Lower leg skin (tissue), 4 donors: ENCODE data around the gene PIGL. TPM values are rescaled to one million over a fixed set of nuclear protein-coding genes. Genes with fewer than 3 reads are reported as not detected.

ENCODE experiments used
- DNase-seq, 2 donors: peaks; one replicate each; pipeline ENCODE4 v3.0.0-alpha.2; 2019; ENCODE audit warnings: low spot score in 2 of 2
- H3K4me3 ChIP-seq: fragments of 200-600 bp; sonication (generic); 2 replicates; pipeline ENCODE4 v1.5.1; 2017; ENCODE audit warnings: mild to moderate bottlenecking, low read depth; ENCODE audit not compliant: poor library complexity, severe bottlenecking
- CTCF ChIP-seq, 3 donors: fragments of 450-650 bp; IDR thresholded peaks; one replicate each; pipeline ENCODE4 v1.5.1; 2016; ENCODE audit warnings: antibody characterized with exemption in 3 of 3, mild to moderate bottlenecking in 3 of 3, moderate library complexity in 2 of 3
- POLR2A ChIP-seq, 2 donors: fragments of 450-650 bp; IDR thresholded peaks; one replicate each; pipeline ENCODE4 v1.6.1; 2016 to 2017; ENCODE audit warnings: antibody characterized with exemption in 2 of 2, mild to moderate bottlenecking in 1 of 2, moderate library complexity in 1 of 2
- WGBS, 2 donors: methylation state at CpG; one replicate each; pipeline ENCODE4 v1.1.5; 2018; 5-methylcytosine and 5-hydroxymethylcytosine counted together
- intact Hi-C: fragments of 100-400 bp; cut with DNase I; formaldehyde crosslinking; loops from one replicate; pipeline ENCODE4 v1.15.0; 2023; ENCODE audit warnings: low total_unique reads
- total RNA-seq, 4 donors: library from RNA; depleted of rRNA; stranded (reverse); fragments of >200 nt; gene quantifications; one replicate each; pipeline ENCODE4 v1.1.0, GENCODE V29; 2016

PIGL gene
- total RNA-seq, 4 donors from 2014 or later = 25.5 to 93.4 (median 40.7) TPM

GRCh38 chr17:16354585-16354984 is 137.6 kb downstream of the PIGL start:
- no peak for DNase-seq
- TF ChIP-seq CTCF (IDR thresholded peaks at IDR 0.05) = no peak
- no peak for TF ChIP-seq POLR2A (IDR thresholded peaks at IDR 0.05)
- WGBS, 2 donors = 85 to 95% methylated on average over 14 of the region's 14 CpGs
- intact Hi-C loops = loop anchor here (10.0 kb wide), 1 partner anchor 170 kb away; no protein-coding TSS in a partner anchor
- no peak overlapping the region for H3K4me3 ChIP-seq

- intact Hi-C loops = loop anchor here (10.0 kb wide), 1 partner anchor 166 kb away; no protein-coding TSS in a partner anchor
- H3K4me3 ChIP-seq = no peak overlapping the region
- TF ChIP-seq POLR2A (IDR thresholded peaks at IDR 0.05) (no peak), CTCF (IDR thresholded peaks at IDR 0.05) (no peak)
- DNase-seq = no peak
Observed at GRCh38 chr17:16358394-16358793, 141.4 kb downstream of the PIGL start.

GRCh38 chr17:16361874-16362273 is 144.9 kb downstream of the PIGL start:
- TF ChIP-seq POLR2A (IDR thresholded peaks at IDR 0.05) = no peak
- no peak for TF ChIP-seq CTCF (IDR thresholded peaks at IDR 0.05)
- intact Hi-C loops = no loop called here
- 80 to 85% methylated on average over 8 of the region's 8 CpGs for WGBS, 2 donors
- no peak overlapping the region for H3K4me3 ChIP-seq
- DNase-seq = no peak

GRCh38 chr17:16363749-16364536 is 146.9 kb downstream of the PIGL start:
- TF ChIP-seq CTCF (IDR thresholded peaks at IDR 0.05) (peak in 1 of 3 donors; percentile 73), POLR2A (IDR thresholded peaks at IDR 0.05) (no peak)
- 8% methylated on average over 6 of the region's 6 CpGs for WGBS, 2 donors
- intact Hi-C loops = no loop called here
- no peak overlapping the region for H3K4me3 ChIP-seq
- DNase-seq = peak; percentile 67 to 94

- no peak overlapping the region for H3K4me3 ChIP-seq
- no peak for DNase-seq
- intact Hi-C loops = no loop called here
- TF ChIP-seq CTCF (IDR thresholded peaks at IDR 0.05) (no peak), POLR2A (IDR thresholded peaks at IDR 0.05) (no peak)
Observed at GRCh38 chr17:16364625-16365024, 147.6 kb downstream of the PIGL start.

- no peak for DNase-seq
- no peak overlapping the region for H3K4me3 ChIP-seq
- intact Hi-C loops = no loop called here
- 64 to 69% methylated on average over 5 of the region's 5 CpGs for WGBS, 2 donors
- TF ChIP-seq POLR2A (IDR thresholded peaks at IDR 0.05) (no peak), CTCF (IDR thresholded peaks at IDR 0.05) (no peak)
Observed at GRCh38 chr17:16371742-16372141, 154.7 kb downstream of the PIGL start.
